Thyroid gland (tissue), 4 donors: Measurements from ENCODE around the gene HADHA. TPM values are rescaled to one million over a fixed set of nuclear protein-coding genes. Genes with fewer than 3 reads are reported as not detected.

Experiments used
- DNase-seq, 2 donors: peaks; one replicate each; pipeline ENCODE4 v3.0.0-alpha.2; 2019
- H3K27ac ChIP-seq, 3 donors: fragments of 200-600 bp; sonication (generic); 1 replicate in 2 of 3; 2 replicates in 1 of 3; pipeline ENCODE4 v1.5.1; 2016 to 2019; ENCODE audit warnings: mild to moderate bottlenecking in 1 of 3, moderate library complexity in 1 of 3
- H3K27me3 ChIP-seq: fragments of 200-600 bp; sonication (generic); one replicate; pipeline ENCODE4 v1.5.1; 2019
- H3K36me3 ChIP-seq, 2 donors: fragments of 200-600 bp; sonication (generic); one replicate each; pipeline ENCODE4 v1.5.1; 2016 to 2019
- H3K4me1 ChIP-seq, 2 donors: fragments of 200-600 bp; sonication (generic); one replicate each; pipeline ENCODE4 v1.5.1; 2017 to 2019
- H3K4me3 ChIP-seq, 3 donors: fragments of 200-600 bp; sonication (generic); replicated peaks in 1 of 3; 1 replicate in 2 of 3; 2 replicates in 1 of 3; pipeline ENCODE4 v1.5.1; 2016; ENCODE audit warnings: mild to moderate bottlenecking in 1 of 3
- H3K9me3 ChIP-seq: fragments of 200-600 bp; sonication (generic); one replicate; pipeline ENCODE4 v1.5.1; 2017
- POLR2A ChIP-seq, 2 donors: fragments of 450-650 bp; IDR thresholded peaks; one replicate each; pipeline ENCODE4 v1.6.1; 2017; ENCODE audit warnings: antibody characterized with exemption in 2 of 2, mild to moderate bottlenecking in 2 of 2, moderate library complexity in 1 of 2
- WGBS, 2 donors: methylation state at CpG; one replicate each; pipeline ENCODE4 v1.1.5; 2017; 5-methylcytosine and 5-hydroxymethylcytosine counted together
- intact Hi-C: fragments of 100-400 bp; cut with DNase I; formaldehyde crosslinking; loops from one replicate; pipeline ENCODE4 v1.15.1; 2023
- total RNA-seq, 4 donors: library from RNA; depleted of rRNA; stranded (reverse); fragments of >200 nt; gene quantifications; one replicate each; pipeline ENCODE4 v1.2.3, GENCODE V29; 2016
- TF ChIP-seq, protein P1 (sequence below), 6 experiments: fragments of 200-600 bp in 3 of 6; fragments of 450-650 bp in 3 of 6; sonication (generic) in 3 of 6; IDR thresholded peaks; one replicate each; pipeline ENCODE4 v1.5.1; 2016 to 2019; ENCODE audit warnings: antibody characterized with exemption in 6 of 6, mild to moderate bottlenecking in 2 of 6, inconsistent platforms in 1 of 6, moderate library complexity in 1 of 6

The HADHA gene
- total RNA-seq, 4 donors from 2014 or later, result 113 to 149 (median 140) TPM

- no peaks in the 10 kb centered on the region for H3K36me3 ChIP-seq
- no peak overlapping the region for H3K4me3 ChIP-seq
- 23 to 28% methylated on average over 11 of the region's 11 CpGs for WGBS, 2 donors
- TF ChIP-seq POLR2A (IDR thresholded peaks at IDR 0.05), result no peak
- TF ChIP-seq, protein P1, sequence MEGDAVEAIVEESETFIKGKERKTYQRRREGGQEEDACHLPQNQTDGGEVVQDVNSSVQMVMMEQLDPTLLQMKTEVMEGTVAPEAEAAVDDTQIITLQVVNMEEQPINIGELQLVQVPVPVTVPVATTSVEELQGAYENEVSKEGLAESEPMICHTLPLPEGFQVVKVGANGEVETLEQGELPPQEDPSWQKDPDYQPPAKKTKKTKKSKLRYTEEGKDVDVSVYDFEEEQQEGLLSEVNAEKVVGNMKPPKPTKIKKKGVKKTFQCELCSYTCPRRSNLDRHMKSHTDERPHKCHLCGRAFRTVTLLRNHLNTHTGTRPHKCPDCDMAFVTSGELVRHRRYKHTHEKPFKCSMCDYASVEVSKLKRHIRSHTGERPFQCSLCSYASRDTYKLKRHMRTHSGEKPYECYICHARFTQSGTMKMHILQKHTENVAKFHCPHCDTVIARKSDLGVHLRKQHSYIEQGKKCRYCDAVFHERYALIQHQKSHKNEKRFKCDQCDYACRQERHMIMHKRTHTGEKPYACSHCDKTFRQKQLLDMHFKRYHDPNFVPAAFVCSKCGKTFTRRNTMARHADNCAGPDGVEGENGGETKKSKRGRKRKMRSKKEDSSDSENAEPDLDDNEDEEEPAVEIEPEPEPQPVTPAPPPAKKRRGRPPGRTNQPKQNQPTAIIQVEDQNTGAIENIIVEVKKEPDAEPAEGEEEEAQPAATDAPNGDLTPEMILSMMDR (IDR thresholded peaks at IDR 0.05), result peak; percentile 28 to 87 (median 70)
- no peaks in the 10 kb centered on the region for H3K4me1 ChIP-seq
- H3K9me3 ChIP-seq, result no peaks in the 10 kb centered on the region
- no peak overlapping the region for H3K27ac ChIP-seq
- intact Hi-C loops, result loop anchor here (5.0 to 10.0 kb wide), 3 partner anchors 160 to 293 kb away; partner anchors contain the start of gene KIF3C
- peak; percentile 62 to 65 for DNase-seq
- no peaks in the 10 kb centered on the region for H3K27me3 ChIP-seq
Measured at GRCh38 chr2:26144953-26145680, 99.3 kb downstream of the HADHA start.

DNA sequence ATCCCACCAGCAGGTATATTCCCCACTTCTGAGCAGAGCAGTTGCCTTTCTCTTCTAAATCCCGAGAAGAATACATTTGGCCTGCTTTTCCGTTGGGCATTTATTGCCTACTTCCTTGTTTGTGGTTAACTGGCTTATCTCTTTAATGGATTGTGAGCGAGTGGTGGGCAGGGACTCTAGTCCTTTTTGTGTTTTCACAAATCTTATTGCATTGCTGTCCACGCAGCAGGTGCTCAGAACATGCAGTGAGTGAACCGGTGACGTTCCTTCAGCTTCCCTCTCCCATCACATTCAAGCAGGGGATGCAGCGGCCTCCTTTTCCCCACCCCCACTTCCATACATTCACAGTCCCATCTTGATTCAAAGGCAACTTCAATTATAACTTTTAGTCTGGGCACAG lies 100.4 kb downstream of the HADHA start:
- Histone ChIP-seq H3K36me3 (no peaks in the 10 kb centered on the region), H3K27me3 (no peaks in the 10 kb centered on the region), H3K4me3 (no peak overlapping the region), H3K9me3 (no peaks in the 10 kb centered on the region), H3K27ac (no peak overlapping the region), H3K4me1 (no peaks in the 10 kb centered on the region)
- TF ChIP-seq, protein P1 (IDR thresholded peaks at IDR 0.05), result no peak
- no peak for TF ChIP-seq POLR2A (IDR thresholded peaks at IDR 0.05)
- intact Hi-C loops, result loop anchor here (5.0 to 10.0 kb wide), 3 partner anchors 159 to 292 kb away; partner anchors contain the start of gene KIF3C
- 65 to 78% methylated on average over 7 of the region's 7 CpGs for WGBS, 2 donors
- DNase-seq, result no peak

DNA sequence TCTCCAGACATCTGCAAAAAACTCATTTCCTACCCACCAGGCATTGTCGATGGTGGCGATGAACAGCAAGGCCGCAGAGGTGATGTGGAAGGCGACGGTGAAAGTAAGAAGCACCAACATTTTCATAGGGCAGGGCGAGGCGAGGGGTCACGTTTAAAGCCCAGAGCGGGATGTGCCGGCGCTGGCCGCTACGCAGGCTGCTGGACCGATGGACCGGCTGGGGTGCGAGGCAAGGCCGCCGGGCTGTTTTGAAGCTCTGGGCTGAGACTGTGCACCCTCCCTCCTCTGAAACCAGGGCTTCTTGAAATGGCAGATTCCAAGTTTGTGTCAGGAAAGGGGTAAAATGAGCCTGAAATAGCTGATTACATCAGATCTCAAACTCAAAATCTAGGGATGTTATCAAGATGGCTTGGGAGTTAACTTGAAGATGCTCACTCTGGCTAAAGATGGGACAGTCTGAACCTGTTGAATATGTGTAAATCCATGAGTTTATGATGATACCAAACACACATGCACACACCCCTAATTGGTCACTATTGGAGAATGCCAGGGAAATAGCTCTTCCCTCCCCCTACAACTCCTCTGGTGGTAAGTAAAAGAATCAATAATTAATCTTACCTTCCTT lies 103.2 kb downstream of the HADHA start:
- no peaks in the 10 kb centered on the region for H3K9me3 ChIP-seq
- 89 to 92% methylated on average over 18 of the region's 18 CpGs for WGBS, 2 donors
- no peak overlapping the region for H3K27ac ChIP-seq
- DNase-seq, result no peak
- intact Hi-C loops, result loop anchor here (5.0 to 10.0 kb wide), 3 partner anchors 156 to 289 kb away; partner anchors contain the start of gene KIF3C
- H3K27me3 ChIP-seq, result no peaks in the 10 kb centered on the region
- H3K4me3 ChIP-seq, result no peak overlapping the region
- peaks cover 5% of the 10 kb centered on the region in 2 donors for H3K4me1 ChIP-seq
- TF ChIP-seq, protein P1 (IDR thresholded peaks at IDR 0.05), result no peak
- TF ChIP-seq POLR2A (IDR thresholded peaks at IDR 0.05), result no peak
- H3K36me3 ChIP-seq, result no peaks in the 10 kb centered on the region

Other genes starting within 250 kb of the HADHA start
- gene RAB10, start 210.5 kb downstream of the HADHA start, total RNA-seq, result 100 to 1,000 TPM in 3 of 4 donors, 10 to 100 TPM in 1; 89.5 to 140 (median 134) TPM
- 1 to 10 TPM in 3 of 4 donors, under 1 TPM in 1; 0.49 to 2.8 (median 1.9) TPM for gene GAREM2, start 71.5 kb downstream of the HADHA start, total RNA-seq
- 100 to 1,000 TPM; 127 to 200 (median 184) TPM for gene HADHB, start 307 bp upstream of the HADHA start, total RNA-seq
- 10 to 100 TPM; 16.7 to 31.2 (median 21.8) TPM for gene SELENOI, start 101.5 kb upstream of the HADHA start, total RNA-seq
- gene ADGRF3, start 102.2 kb upstream of the HADHA start, total RNA-seq, result under 1 TPM in 2 of 4 donors, not detected in 2; 0.15 to 0.38 TPM
- not detected for gene DRC1, start 157.3 kb upstream of the HADHA start, total RNA-seq
- under 1 TPM in 1 of 4 donors, not detected in 3; 0.67 TPM for gene OTOF, start 233.5 kb upstream of the HADHA start, total RNA-seq